ENCODE measurements around the gene SASS6.

GRCh38 chr1:100090471-100090870 lies 42.3 kb downstream of the SASS6 start:
- TF ChIP-seq POLR2A (IDR thresholded peaks at IDR 0.05; ENCODE audit: low read length) (no peak), GATA1 (IDR thresholded peaks at IDR 0.05; ENCODE audit: low read depth, low read length) (no peak)

Data from erythroblast (primary cell).